SH-SY5Y (cell line): ENCODE measurements around the gene ITPK1.

Experiments
- GATA2 ChIP-seq: IDR thresholded peaks from 2 replicates; pipeline ENCODE4 v1.6.1; 2011; ENCODE audit warnings: mild to moderate bottlenecking, low read depth, low read length
- GATA3 ChIP-seq: IDR thresholded peaks from 2 replicates; pipeline ENCODE4 v1.6.1; 2011; ENCODE audit warnings: low read depth, mild to moderate bottlenecking, low read length, moderate library complexity

- TF ChIP-seq GATA3 (no peak), GATA2 (no peak)
Observed at GRCh38 chr14:92973261-92973797, 142.4 kb downstream of the ITPK1 start.
